Muscle of leg (tissue), 11 donors: Measurements from ENCODE around the gene DCTN4. TPM values are rescaled to one million over a fixed set of nuclear protein-coding genes. Genes with fewer than 3 reads are reported as not detected.
A peak's percentile ranks its signal among the peaks of the same experiment; 100 is the strongest.

Experiments used
- DNase-seq: peaks from one replicate; pipeline ENCODE4 v3.0.0; 2013
- H3K27ac ChIP-seq: one replicate; pipeline ENCODE4 v1.5.1; 2013; ENCODE audit warnings: mild to moderate bottlenecking, low read length, control low read depth
- H3K27me3 ChIP-seq: one replicate; pipeline ENCODE4 v1.6.1; 2013; ENCODE audit warnings: low read length; ENCODE audit not compliant: control insufficient read depth, insufficient read depth
- H3K36me3 ChIP-seq: one replicate; pipeline ENCODE4 v1.6.1; 2013; ENCODE audit warnings: low read length; ENCODE audit not compliant: control insufficient read depth, insufficient read depth
- H3K4me1 ChIP-seq: one replicate; pipeline ENCODE4 v1.6.1; 2013; ENCODE audit warnings: low read length; ENCODE audit not compliant: control insufficient read depth, insufficient read depth
- H3K4me3 ChIP-seq: one replicate; pipeline ENCODE4 v1.5.1; 2013; ENCODE audit warnings: low read length, control low read depth
- H3K9me3 ChIP-seq: replicated peaks from 2 replicates; pipeline ENCODE4 v1.6.1; 2013; ENCODE audit warnings: low read depth, low read length; ENCODE audit not compliant: control insufficient read depth
- WGBS: methylation state at CpG from one replicate; pipeline ENCODE4 v1.1.5; 2013; ENCODE audit warnings: missing lambda C conversion rate; ENCODE audit not compliant: insufficient coverage; 5-methylcytosine and 5-hydroxymethylcytosine counted together
- polyA plus RNA-seq, 8 donors: library from polyadenylated mRNA; unstranded; fragments of 120-200 nt; gene quantifications; one replicate each; pipeline versions ENCODE4 v1.2.1 to v1.2.3, GENCODE V29; 2013; ENCODE audit warnings: inconsistent platforms in 1 of 8, low replicate concordance in 1 of 8; ENCODE audit not compliant: insufficient read length in 8 of 8, insufficient read depth in 1 of 8
- total RNA-seq: library from RNA; stranded (reverse); fragments of 120-200 nt; gene quantifications from one replicate; pipeline ENCODE4 v1.2.4, GENCODE V29; 2013

The DCTN4 gene
- total and polyA plus RNA-seq, 9 donors = 33.1 to 43.8 (median 36.4) TPM

GRCh38 chr5:150789450-150789849 lies 30.6 kb upstream of the DCTN4 start:
- H3K4me1 ChIP-seq = peaks cover 5% of the 10 kb centered on the region
- no peak overlapping the region for H3K4me3 ChIP-seq
- 68% methylated on average over 4 of the region's 6 CpGs for WGBS
- H3K36me3 ChIP-seq = no peaks in the 10 kb centered on the region
- H3K27ac ChIP-seq = no peak overlapping the region
- DNase-seq = no peak
- H3K27me3 ChIP-seq = no peaks in the 10 kb centered on the region
- H3K9me3 ChIP-seq = no peaks in the 10 kb centered on the region

- no peak overlapping the region for H3K4me3 ChIP-seq
Observed at GRCh38 chr5:150788977-150789376, 30.2 kb upstream of the DCTN4 start.

GRCh38 chr5:150787656-150788055 lies 28.8 kb upstream of the DCTN4 start:
- no peak for DNase-seq
- WGBS = no CpG with 5 or more reads among the region's 1 CpG
- Histone ChIP-seq H3K4me3 (no peak overlapping the region), H3K4me1 (peaks cover 19% of the 10 kb centered on the region), H3K9me3 (no peaks in the 10 kb centered on the region), H3K27me3 (no peaks in the 10 kb centered on the region), H3K36me3 (no peaks in the 10 kb centered on the region), H3K27ac (no peak overlapping the region)

More at GRCh38 chr5:150788977-150789376, 30.2 kb upstream of the DCTN4 start:
- H3K27ac ChIP-seq = no peak overlapping the region
- H3K36me3 ChIP-seq = no peaks in the 10 kb centered on the region
- no peaks in the 10 kb centered on the region for H3K9me3 ChIP-seq
- DNase-seq = no peak
- peaks cover 6% of the 10 kb centered on the region for H3K4me1 ChIP-seq
- no peaks in the 10 kb centered on the region for H3K27me3 ChIP-seq

GRCh38 chr5:150786876-150787275 lies 28.1 kb upstream of the DCTN4 start:
- no peak overlapping the region for H3K4me3 ChIP-seq
- WGBS = 67% methylated on average over 1 of the region's 1 CpG
- no peaks in the 10 kb centered on the region for H3K9me3 ChIP-seq
- H3K27ac ChIP-seq = no peak overlapping the region
- no peaks in the 10 kb centered on the region for H3K27me3 ChIP-seq
- H3K4me1 ChIP-seq = peaks cover 26% of the 10 kb centered on the region
- no peak for DNase-seq
- no peaks in the 10 kb centered on the region for H3K36me3 ChIP-seq

GRCh38 chr5:150785950-150786349 lies 27.1 kb upstream of the DCTN4 start:
- WGBS = no CpG with 5 or more reads among the region's 1 CpG
- no peaks in the 10 kb centered on the region for H3K36me3 ChIP-seq
- no peak overlapping the region for H3K27ac ChIP-seq
- no peak for DNase-seq
- H3K4me1 ChIP-seq = peaks cover 33% of the 10 kb centered on the region
- no peak overlapping the region for H3K4me3 ChIP-seq
- no peaks in the 10 kb centered on the region for H3K27me3 ChIP-seq
- no peaks in the 10 kb centered on the region for H3K9me3 ChIP-seq

- H3K4me1 ChIP-seq = peaks cover 48% of the 10 kb centered on the region
- DNase-seq = peak; percentile 97
- no peaks in the 10 kb centered on the region for H3K27me3 ChIP-seq
- H3K36me3 ChIP-seq = no peaks in the 10 kb centered on the region
- no peaks in the 10 kb centered on the region for H3K9me3 ChIP-seq
- H3K27ac ChIP-seq = peak overlapping the region; percentile 76
- WGBS = 5% methylated on average over 2 of the region's 7 CpGs
- H3K4me3 ChIP-seq = no peak overlapping the region
Observed at GRCh38 chr5:150783422-150783928, 24.7 kb upstream of the DCTN4 start.

- H3K4me3 ChIP-seq = no peak overlapping the region
- H3K27ac ChIP-seq = peak overlapping the region; percentile 76
- DNase-seq = no peak
- peaks cover 53% of the 10 kb centered on the region for H3K4me1 ChIP-seq
- no peaks in the 10 kb centered on the region for H3K36me3 ChIP-seq
- H3K9me3 ChIP-seq = no peaks in the 10 kb centered on the region
- H3K27me3 ChIP-seq = no peaks in the 10 kb centered on the region
- 77% methylated on average over 2 of the region's 3 CpGs for WGBS
Observed at GRCh38 chr5:150782850-150783249, 24.0 kb upstream of the DCTN4 start.

- Histone ChIP-seq H3K4me1 (peaks cover 55% of the 10 kb centered on the region), H3K27me3 (no peaks in the 10 kb centered on the region), H3K36me3 (no peaks in the 10 kb centered on the region), H3K27ac (peak overlapping the region; percentile 45), H3K4me3 (no peak overlapping the region), H3K9me3 (no peaks in the 10 kb centered on the region)
- peak; percentile 90 for DNase-seq
- 32% methylated on average over 4 of the region's 10 CpGs for WGBS
Observed at GRCh38 chr5:150781706-150782614, 23.1 kb upstream of the DCTN4 start.

GRCh38 chr5:150780816-150781221 lies 22.0 kb upstream of the DCTN4 start:
- 80% methylated on average over 1 of the region's 5 CpGs for WGBS
- H3K4me3 ChIP-seq = no peak overlapping the region
- DNase-seq = no peak

GRCh38 chr5:150780187-150780692 lies 21.4 kb upstream of the DCTN4 start:
- DNase-seq = peak; percentile 62
- peak overlapping the region; percentile 8 for H3K4me3 ChIP-seq
- H3K27me3 ChIP-seq = no peaks in the 10 kb centered on the region
- WGBS = 65% methylated on average over 5 of the region's 6 CpGs
- peak overlapping the region; percentile 42 for H3K27ac ChIP-seq
- H3K9me3 ChIP-seq = no peaks in the 10 kb centered on the region
- H3K36me3 ChIP-seq = no peaks in the 10 kb centered on the region
- peaks cover 55% of the 10 kb centered on the region for H3K4me1 ChIP-seq

More at GRCh38 chr5:150780816-150781221, 22.0 kb upstream of the DCTN4 start:
- no peak overlapping the region for H3K27ac ChIP-seq
- no peaks in the 10 kb centered on the region for H3K9me3 ChIP-seq
- H3K27me3 ChIP-seq = no peaks in the 10 kb centered on the region
- H3K36me3 ChIP-seq = no peaks in the 10 kb centered on the region
- peaks cover 55% of the 10 kb centered on the region for H3K4me1 ChIP-seq
